Type B pancreatic cell (in vitro differentiated cells): ENCODE data around the gene KRTAP21-2. TPM values are rescaled to one million over a fixed set of nuclear protein-coding genes. Genes with fewer than 3 reads are reported as not detected.
"Not testable (repeated sequence)": the region's sequence is repeated elsewhere in the genome, so short reads cannot be mapped to it uniquely, and the experiment has no call there.

Source experiments
- DNase-seq: peaks from one replicate; pipeline ENCODE4 v3.0.0; 2021; ENCODE audit warnings: mixed read lengths; ENCODE audit not compliant: unreplicated experiment; ENCODE audit errors: extremely low spot score
- H3K27ac Mint-ChIP-seq: 2 replicates; pipeline ENCODE4 v1.8.0; 2021; ENCODE audit warnings: mild to moderate bottlenecking, mixed read lengths
- H3K27me3 Mint-ChIP-seq: 2 replicates; pipeline ENCODE4 v1.8.0; 2021; ENCODE audit warnings: mixed read lengths
- H3K36me3 Mint-ChIP-seq: 2 replicates; pipeline ENCODE4 v1.8.0; 2021; ENCODE audit warnings: mixed read lengths
- H3K4me1 Mint-ChIP-seq: one replicate; pipeline ENCODE4 v1.8.0; 2021; ENCODE audit warnings: mixed read lengths; ENCODE audit not compliant: unreplicated experiment
- H3K4me3 Mint-ChIP-seq: 2 replicates; pipeline ENCODE4 v1.8.0; 2021; ENCODE audit warnings: mild to moderate bottlenecking, mixed read lengths
- H3K9me3 Mint-ChIP-seq: 2 replicates; pipeline ENCODE4 v1.8.0; 2021; ENCODE audit warnings: mixed read lengths
- CTCF ChIP-seq: fragments of 200-600 bp; sonication (generic); conservative IDR thresholded peaks from 2 replicates; pipeline ENCODE4 v1.5.0; 2021; ENCODE audit warnings: antibody characterized with exemption, mild to moderate bottlenecking
- total RNA-seq: library from RNA; stranded (reverse); gene quantifications from 2 replicates; pipeline ENCODE4 v1.2.1, GENCODE V29; 2021; ENCODE audit warnings: low replicate concordance

KRTAP21-2 gene
- total RNA-seq, 1 donor from 2014 or later = not detected

GRCh38 chr21:30758306-30758705, 11.2 kb upstream of the KRTAP21-2 start:
- DNase-seq = no peak
- no peak for TF ChIP-seq CTCF
- Mint-ChIP-seq H3K4me1 (no peaks in the 10 kb centered on the region), H3K27ac (no peak overlapping the region), H3K4me3 (no peak overlapping the region), H3K27me3 (no peaks in the 10 kb centered on the region), H3K36me3 (no peaks in the 10 kb centered on the region), H3K9me3 (no peaks in the 10 kb centered on the region)

- not testable (repeated sequence) for H3K4me1 Mint-ChIP-seq, H3K4me3 Mint-ChIP-seq, H3K9me3 Mint-ChIP-seq, DNase-seq, H3K36me3 Mint-ChIP-seq, H3K27me3 Mint-ChIP-seq, H3K27ac Mint-ChIP-seq
Observed at GRCh38 chr21:30755328-30755727, 8.3 kb upstream of the KRTAP21-2 start, which contains the start of gene KRTAP21-1. KRTAP21-1 (minus strand) TSS chr21:30755428; CDS start chr21:30755378, 50 bp downstream.

GRCh38 chr21:30740462-30740861, 6.6 kb downstream of the KRTAP21-2 start:
- no peaks in the 10 kb centered on the region for H3K9me3 Mint-ChIP-seq
- no peak overlapping the region for H3K4me3 Mint-ChIP-seq
- no peaks in the 10 kb centered on the region for H3K27me3 Mint-ChIP-seq
- H3K27ac Mint-ChIP-seq = no peak overlapping the region
- H3K36me3 Mint-ChIP-seq = no peaks in the 10 kb centered on the region
- H3K4me1 Mint-ChIP-seq = no peaks in the 10 kb centered on the region
- DNase-seq = no peak
- TF ChIP-seq CTCF = no peak

GRCh38 chr21:30733026-30733425, 14.0 kb downstream of the KRTAP21-2 start:
- H3K36me3 Mint-ChIP-seq = no peaks in the 10 kb centered on the region
- H3K27ac Mint-ChIP-seq = no peak overlapping the region
- no peaks in the 10 kb centered on the region for H3K27me3 Mint-ChIP-seq
- no peaks in the 10 kb centered on the region for H3K9me3 Mint-ChIP-seq
- H3K4me1 Mint-ChIP-seq = no peaks in the 10 kb centered on the region
- TF ChIP-seq CTCF = no peak
- no peak overlapping the region for H3K4me3 Mint-ChIP-seq
- DNase-seq = no peak

GRCh38 chr21:30726726-30727125, 20.3 kb downstream of the KRTAP21-2 start:
- peaks cover 4% of the 10 kb centered on the region for H3K27me3 Mint-ChIP-seq
- no peak overlapping the region for H3K27ac Mint-ChIP-seq
- DNase-seq = no peak
- H3K4me1 Mint-ChIP-seq = no peaks in the 10 kb centered on the region
- H3K9me3 Mint-ChIP-seq = no peaks in the 10 kb centered on the region
- TF ChIP-seq CTCF = no peak
- H3K4me3 Mint-ChIP-seq = no peak overlapping the region
- no peaks in the 10 kb centered on the region for H3K36me3 Mint-ChIP-seq

- no peaks in the 10 kb centered on the region for H3K4me1 Mint-ChIP-seq
- H3K36me3 Mint-ChIP-seq = no peaks in the 10 kb centered on the region
- DNase-seq = no peak
- no peak overlapping the region for H3K4me3 Mint-ChIP-seq
- TF ChIP-seq CTCF = no peak
- H3K9me3 Mint-ChIP-seq = no peaks in the 10 kb centered on the region
- H3K27me3 Mint-ChIP-seq = no peaks in the 10 kb centered on the region
- H3K27ac Mint-ChIP-seq = no peak overlapping the region
Observed at GRCh38 chr21:30719401-30719800, 27.7 kb downstream of the KRTAP21-2 start.
